Measurements from ENCODE around the gene ZNF445.
A peak's percentile ranks its signal among the peaks of the same experiment; 100 is the strongest.
"Not testable (repeated sequence)": the region's sequence is repeated elsewhere in the genome, so short reads cannot be mapped to it uniquely, and the experiment has no call there.

Gene ZNF445

DNA sequence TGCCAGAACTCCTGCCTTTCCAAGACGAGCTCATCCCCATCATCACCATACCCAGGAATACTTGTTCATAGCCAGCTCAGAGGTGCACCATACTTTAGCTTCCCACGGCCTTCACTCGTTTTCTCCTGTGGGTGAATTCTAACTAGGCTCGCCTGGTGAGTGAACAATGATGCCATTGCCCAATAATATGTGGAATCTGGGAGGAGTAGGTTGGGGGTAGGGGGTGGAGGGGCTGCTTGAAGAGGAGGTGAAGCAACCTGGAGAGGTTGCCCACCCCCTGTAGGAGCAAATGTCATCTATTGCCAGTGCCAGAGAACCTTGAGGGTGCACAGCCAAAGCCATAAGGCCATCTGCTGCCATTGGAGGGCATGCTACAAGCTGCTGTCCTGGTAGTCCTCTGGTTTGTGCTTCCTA, 592 bp upstream of the ZNF445 start:
- DNase-seq (ENCODE audit: low read depth), result no peak
- in situ Hi-C loops (cut with HindIII; ENCODE audit: low sequenced_read_pairs), result no loop called here
- H3K4me3 ChIP-seq (ENCODE audit: low read depth, low read length), result peak overlapping the region; percentile 51
- no peak for TF ChIP-seq CTCF (IDR thresholded peaks at IDR 0.05; ENCODE audit: low read depth, low read length, missing control alignments)

DNA sequence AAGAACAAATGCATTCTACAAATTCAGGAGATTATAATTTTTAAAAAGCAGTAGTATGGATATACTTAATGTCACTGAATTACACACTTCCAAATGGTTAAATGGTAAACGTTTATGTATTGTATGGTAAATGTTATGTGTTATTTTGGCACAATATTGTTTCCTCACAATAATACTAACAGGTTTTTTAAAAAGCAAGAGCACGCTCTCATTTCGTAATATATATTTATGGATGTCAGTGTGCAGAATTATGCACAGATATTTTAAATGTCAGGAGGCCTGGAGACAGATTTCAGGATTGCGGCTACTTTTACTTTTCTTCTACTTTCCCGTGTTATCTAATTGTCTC, 533 bp downstream of the ZNF445 start:
- H3K4me3 ChIP-seq (ENCODE audit: low read depth, low read length), result peak overlapping the region; percentile 51
- TF ChIP-seq CTCF (IDR thresholded peaks at IDR 0.05; ENCODE audit: low read depth, low read length, missing control alignments), result no peak
- in situ Hi-C loops (cut with HindIII; ENCODE audit: low sequenced_read_pairs), result no loop called here
- no peak for DNase-seq (ENCODE audit: low read depth)

DNA sequence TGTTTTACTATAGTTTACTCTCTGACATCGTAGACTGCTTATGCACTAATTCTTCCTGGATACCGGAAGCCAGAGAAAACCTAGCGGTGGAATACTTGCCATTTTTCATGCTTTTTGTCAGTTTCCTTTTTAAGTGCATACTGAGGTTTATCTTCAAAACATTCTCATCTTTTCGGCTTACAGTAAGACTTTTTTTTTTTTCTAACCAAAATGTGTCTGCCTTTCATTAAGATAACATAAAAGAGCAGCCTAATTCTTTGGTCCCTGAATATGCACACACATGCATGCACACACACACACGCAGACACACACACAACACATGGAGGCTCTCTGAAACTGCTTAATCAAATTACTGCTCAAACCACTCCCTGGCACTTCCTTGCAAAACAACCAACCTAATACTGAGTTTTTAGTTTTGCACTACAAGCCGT, 1.3 kb downstream of the ZNF445 start:
- TF ChIP-seq CTCF (IDR thresholded peaks at IDR 0.05; ENCODE audit: low read depth, low read length, missing control alignments), result no peak
- in situ Hi-C loops (cut with HindIII; ENCODE audit: low sequenced_read_pairs), result no loop called here
- peak overlapping the region; percentile 51 for H3K4me3 ChIP-seq (ENCODE audit: low read depth, low read length)
- DNase-seq (ENCODE audit: low read depth), result no peak

DNA sequence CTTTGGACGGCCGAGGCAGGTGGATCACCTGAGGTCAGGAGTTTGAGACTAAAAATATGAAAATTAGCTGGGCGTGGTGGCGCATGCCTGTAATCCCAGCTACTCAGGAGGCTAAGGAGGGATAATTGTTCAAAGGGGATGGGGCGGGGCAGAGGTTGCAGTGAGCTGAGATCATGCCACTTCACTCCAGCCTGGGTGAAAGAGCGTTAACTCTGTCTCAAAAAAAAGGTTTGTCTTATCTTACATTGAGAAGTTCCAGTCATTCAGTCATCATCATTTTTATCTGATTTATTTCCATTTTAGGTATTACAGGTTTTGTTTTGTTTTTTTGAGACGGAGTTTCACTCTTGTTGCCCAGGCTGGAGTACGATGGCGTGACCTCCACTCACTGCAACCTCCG, 2.6 kb downstream of the ZNF445 start:
- in situ Hi-C loops (cut with HindIII; ENCODE audit: low sequenced_read_pairs); H3K4me3 ChIP-seq (ENCODE audit: low read depth, low read length); DNase-seq (ENCODE audit: low read depth): not testable (repeated sequence)

GRCh38 chr3:44470430-44470829, 7.0 kb downstream of the ZNF445 start:
- in situ Hi-C loops (cut with HindIII; ENCODE audit: low sequenced_read_pairs), result no loop called here
- TF ChIP-seq CTCF (IDR thresholded peaks at IDR 0.05; ENCODE audit: low read depth, low read length, missing control alignments), result no peak
- no peak for DNase-seq (ENCODE audit: low read depth)
- no peak overlapping the region for H3K4me3 ChIP-seq (ENCODE audit: low read depth, low read length)

GRCh38 chr3:44469914-44470313, 7.6 kb downstream of the ZNF445 start:
- H3K4me3 ChIP-seq (ENCODE audit: low read depth, low read length), result no peak overlapping the region
- in situ Hi-C loops (cut with HindIII; ENCODE audit: low sequenced_read_pairs), result no loop called here
- DNase-seq (ENCODE audit: low read depth), result no peak
- TF ChIP-seq CTCF (IDR thresholded peaks at IDR 0.05; ENCODE audit: low read depth, low read length, missing control alignments), result no peak

- H3K4me3 ChIP-seq (ENCODE audit: low read depth, low read length), result no peak overlapping the region
- DNase-seq (ENCODE audit: low read depth), result no peak
- in situ Hi-C loops (cut with HindIII; ENCODE audit: low sequenced_read_pairs), result no loop called here
- TF ChIP-seq CTCF (IDR thresholded peaks at IDR 0.05; ENCODE audit: low read depth, low read length, missing control alignments), result no peak
These were observed 8.6 kb downstream of the ZNF445 start for GRCh38 chr3:44468572-44469520.

DNA sequence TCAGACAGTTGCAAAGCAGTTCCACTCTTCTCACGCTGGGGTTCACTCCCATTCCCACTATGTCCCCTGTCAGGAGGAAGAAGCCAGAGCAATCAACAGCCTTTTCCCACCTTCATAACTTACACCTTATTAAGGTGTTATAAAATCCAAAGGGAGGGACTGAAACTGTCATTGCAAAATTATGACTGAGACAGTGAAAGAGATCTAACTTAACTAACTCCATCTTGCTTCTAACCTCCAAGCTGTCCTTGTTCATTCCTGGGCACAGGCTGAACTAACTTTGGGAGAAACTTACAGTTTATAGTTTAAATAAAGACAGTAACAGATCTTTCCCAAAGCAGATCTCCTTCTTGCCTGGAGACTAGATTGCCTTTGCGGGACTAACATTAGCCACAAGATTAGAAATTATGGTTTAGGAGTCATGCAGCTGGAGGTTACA, 9.4 kb downstream of the ZNF445 start:
- in situ Hi-C loops (cut with HindIII; ENCODE audit: low sequenced_read_pairs); H3K4me3 ChIP-seq (ENCODE audit: low read depth, low read length); DNase-seq (ENCODE audit: low read depth): not testable (repeated sequence)

Data from astrocyte of the cerebellum (primary cell).